Hematopoietic multipotent progenitor cell treated with erythropoietin and hydrocortisone succinate and interleukin-3 and kit ligand, for 6 days (in vitro differentiated cells): Measurements from ENCODE around the gene SAXO2.
A peak's percentile ranks its signal among the peaks of the same experiment; 100 is the strongest.
"Not testable (repeated sequence)": the region's sequence is repeated elsewhere in the genome, so short reads cannot be mapped to it uniquely, and the experiment has no call there.

Experiments used
- DNase-seq: peaks from one replicate; pipeline ENCODE4 v3.0.0-alpha.2; 2015

Gene SAXO2

DNA sequence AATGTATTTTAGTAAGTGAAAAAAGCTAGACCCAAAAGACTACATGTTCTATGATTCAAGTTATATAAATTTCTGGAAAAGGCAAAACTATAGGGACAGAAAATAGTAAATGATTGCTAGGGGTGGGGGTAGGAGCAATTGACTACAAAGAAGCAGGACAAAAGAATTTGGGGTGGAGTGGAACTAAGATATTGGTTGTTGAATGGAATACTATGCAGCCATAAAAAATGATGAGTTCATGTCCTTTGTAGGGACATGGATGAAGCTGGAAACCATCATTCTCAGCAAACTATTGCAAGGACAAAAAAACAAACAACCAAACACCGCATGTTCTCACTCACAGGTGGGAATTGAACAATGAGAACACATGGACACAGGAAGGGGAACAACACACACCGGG is 25.6 kb downstream of the SAXO2 start:
- not testable (repeated sequence) for DNase-seq

DNA sequence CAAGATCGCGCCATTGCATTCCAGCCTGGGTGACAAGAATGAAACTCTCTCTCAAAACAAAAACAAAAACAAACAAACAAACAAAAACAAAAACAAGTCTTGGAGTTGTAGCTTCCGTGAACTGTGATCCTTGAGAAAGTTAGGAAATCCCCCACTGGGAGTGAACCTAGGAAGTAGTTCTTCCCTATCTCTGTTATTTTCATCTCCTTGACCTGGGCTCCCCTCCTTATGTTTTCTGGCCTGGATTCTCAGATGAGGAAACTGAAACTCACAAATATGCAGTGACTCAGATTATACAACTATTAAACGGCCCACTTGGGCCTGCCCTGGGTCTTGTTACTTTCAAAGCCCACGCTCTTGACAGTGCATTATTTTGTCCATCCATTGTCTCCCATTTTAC is 29.7 kb downstream of the SAXO2 start:
- no peak for DNase-seq

DNA sequence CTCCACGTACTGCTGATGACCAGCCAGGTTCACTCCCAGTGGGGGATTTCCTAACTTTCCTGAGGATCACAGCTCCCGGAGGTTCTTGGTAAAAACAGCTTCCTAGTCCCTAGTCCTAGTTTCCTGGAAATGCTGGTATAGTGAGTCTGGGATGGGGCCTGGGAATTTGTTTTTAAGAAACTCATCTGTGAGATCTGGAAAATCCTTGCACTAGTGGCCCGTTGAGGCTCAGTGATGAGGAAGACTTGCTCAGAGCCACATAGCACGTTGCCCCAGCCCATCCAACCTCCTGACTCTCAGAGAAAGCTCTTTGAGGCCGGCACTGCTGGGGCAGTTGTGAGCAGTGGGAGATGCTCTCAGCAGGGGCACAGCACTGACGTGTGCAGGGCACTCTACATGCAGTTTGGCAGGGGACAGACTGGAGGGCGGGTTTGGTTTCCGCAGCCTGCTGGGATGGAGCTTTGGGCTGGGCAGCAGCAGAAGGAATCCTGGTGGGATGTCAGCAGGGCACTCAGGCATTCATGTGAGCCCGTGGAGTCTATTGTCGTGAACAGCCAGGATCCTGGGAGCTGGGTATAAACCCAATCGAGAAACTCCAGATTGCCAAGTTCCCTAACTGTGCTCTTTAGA is 31.6 kb downstream of the SAXO2 start:
- DNase-seq: no peak

DNA sequence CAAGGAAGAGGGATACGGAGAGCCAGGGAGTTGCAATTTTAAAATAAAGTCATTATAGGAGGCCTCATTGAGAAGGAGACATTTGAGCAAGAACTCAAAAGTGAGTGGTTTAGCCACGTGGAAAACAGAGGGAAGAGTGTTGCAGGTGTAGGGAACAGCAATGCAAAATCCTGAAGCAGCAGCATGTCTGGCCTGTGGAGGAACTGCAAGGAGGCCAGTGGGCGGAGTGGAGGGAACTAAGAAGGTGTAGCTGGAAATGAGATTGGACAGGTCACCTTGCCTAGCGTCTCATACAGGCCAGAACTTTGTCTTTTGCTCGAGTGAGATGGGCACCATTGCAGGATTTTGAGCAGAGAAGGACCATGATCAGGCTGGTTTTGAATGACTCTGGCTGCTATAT is 34.9 kb downstream of the SAXO2 start:
- DNase-seq: peak; percentile 20

DNA sequence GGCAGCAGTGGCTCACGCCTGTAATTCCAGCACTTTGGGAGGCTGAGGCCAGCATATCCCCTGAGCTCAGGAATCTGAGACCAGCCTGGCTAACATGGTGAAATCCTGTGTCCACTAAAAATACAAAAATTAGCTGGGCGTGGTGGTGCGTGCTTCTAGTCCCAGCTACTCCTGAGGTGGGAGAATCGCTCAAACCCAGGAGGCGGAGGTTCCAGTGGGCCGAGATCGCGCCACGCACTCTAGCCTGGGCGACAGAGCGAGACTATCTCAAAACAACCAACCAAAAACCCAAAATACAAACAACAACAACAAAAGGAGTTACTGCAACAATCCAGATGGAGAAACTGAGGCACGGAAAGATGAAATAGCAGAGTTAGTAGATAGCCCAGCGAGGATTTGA is 35.4 kb downstream of the SAXO2 start:
- DNase-seq: no peak

DNA sequence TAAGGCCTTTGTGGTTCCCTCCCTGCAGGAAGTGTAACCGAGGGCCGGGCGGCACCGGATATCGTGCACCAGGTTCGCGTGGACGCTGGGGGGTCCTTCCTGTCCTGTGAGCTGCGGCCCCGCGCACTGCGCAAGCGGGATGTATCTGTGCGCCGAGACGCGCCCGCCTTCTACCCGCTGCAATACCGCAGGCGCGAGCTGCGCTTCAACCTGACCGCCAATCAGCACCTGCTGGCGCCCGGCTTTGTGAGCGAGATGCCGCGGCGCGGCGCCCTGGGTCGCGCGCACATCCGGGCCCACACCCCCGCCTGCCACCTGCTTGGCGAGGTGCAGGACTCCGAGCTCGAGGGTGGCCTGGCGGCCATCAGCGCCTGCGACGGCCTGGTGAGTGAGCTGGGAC is 35.9 kb downstream of the SAXO2 start:
- DNase-seq: peak; percentile 42

DNA sequence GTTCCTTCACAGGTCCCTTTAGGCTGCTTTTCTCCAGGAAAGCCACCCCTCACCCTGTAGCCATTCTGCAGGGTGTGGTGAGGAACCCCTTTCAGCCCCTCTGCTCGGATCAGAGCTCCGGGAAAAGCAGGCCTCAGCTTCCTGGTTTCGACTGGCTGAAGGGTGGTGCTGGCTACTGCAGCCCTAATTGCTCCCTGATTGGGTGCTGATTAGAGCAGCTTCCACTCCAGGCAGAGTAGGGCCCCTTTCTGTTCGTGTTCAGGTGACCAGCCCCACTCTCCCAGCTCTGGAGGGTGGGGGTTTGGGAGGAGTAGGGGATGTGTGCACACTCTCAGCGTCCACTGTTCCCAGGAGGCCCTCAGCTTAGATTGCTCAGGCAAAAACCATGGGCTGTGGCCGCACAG is 36.9 kb downstream of the SAXO2 start:
- DNase-seq: not testable (repeated sequence)

DNA sequence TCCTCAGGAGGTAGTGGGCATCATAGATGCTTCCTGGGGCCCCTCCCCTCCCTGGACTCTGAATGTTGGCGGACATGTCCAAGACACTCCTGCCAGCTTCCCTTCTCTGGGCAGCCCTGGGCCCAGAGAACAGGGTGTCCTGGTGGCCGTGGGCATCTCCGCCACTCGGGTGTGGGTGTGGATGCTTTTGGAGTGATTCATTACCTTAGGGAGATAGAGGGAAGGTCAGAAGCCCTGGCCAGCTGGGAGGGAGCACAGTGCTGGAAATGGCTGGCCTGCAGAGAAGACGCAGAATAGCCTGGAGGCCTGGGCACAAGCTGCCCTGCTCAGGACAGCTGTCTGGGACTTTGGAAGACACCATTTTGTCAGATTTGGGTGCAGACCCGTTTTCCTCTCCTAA is 37.7 kb downstream of the SAXO2 start:
- DNase-seq: not testable (repeated sequence)

DNA sequence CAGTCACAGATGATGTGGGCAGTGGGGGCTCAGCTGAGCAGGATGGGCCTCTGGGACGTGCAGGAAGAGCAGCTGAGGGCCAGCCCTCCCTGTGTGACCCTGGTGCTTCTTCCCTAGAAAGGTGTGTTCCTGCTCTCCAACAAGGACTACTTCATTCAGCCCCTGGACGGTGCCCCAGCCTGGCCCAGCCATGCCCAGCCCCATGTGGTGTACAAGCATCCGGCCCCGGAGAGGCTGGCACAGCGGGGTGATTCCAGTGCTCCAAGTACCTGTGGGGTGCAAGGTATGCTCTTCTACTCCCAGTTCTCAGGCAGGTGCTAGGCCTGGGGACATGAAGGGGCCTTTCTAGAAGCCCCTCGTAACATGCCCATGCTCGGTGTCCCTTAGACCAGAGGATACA is 38.3 kb downstream of the SAXO2 start:
- DNase-seq: no peak

DNA sequence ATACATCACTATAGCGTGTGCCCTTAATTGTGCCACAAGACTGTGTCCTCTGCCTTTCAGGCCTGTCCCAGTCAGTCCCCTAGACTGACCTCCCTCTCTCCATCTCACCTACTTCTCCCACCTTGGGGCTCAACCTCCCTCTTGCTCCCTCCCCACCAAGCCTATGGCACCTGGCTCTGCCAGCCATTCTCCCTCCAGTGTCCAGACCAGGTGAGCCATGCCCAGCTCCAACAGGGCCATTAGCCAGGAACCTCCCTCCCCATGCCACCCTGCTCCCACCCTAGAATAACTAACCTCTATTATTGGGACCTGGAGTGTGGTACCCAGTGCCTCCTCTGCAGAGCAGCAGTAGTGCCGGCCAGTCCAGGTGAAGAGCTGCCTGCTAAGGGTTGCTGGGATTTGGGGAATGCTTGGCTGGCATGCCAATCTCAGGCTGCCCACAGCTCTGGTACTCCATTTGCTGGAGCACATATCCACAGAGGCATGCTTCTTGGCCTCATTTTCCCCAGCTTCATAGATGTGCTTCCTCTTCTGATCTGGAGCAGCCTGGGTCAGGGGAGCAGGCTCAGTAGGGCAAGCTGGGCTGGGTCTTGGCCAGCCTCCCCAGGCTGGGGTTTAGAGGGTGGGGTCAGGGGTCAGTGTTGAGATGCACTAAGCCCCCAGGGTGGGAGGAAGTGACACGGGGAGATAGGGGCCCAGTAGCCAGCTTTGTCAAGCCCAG is 38.8 kb downstream of the SAXO2 start:
- no peak for DNase-seq

DNA sequence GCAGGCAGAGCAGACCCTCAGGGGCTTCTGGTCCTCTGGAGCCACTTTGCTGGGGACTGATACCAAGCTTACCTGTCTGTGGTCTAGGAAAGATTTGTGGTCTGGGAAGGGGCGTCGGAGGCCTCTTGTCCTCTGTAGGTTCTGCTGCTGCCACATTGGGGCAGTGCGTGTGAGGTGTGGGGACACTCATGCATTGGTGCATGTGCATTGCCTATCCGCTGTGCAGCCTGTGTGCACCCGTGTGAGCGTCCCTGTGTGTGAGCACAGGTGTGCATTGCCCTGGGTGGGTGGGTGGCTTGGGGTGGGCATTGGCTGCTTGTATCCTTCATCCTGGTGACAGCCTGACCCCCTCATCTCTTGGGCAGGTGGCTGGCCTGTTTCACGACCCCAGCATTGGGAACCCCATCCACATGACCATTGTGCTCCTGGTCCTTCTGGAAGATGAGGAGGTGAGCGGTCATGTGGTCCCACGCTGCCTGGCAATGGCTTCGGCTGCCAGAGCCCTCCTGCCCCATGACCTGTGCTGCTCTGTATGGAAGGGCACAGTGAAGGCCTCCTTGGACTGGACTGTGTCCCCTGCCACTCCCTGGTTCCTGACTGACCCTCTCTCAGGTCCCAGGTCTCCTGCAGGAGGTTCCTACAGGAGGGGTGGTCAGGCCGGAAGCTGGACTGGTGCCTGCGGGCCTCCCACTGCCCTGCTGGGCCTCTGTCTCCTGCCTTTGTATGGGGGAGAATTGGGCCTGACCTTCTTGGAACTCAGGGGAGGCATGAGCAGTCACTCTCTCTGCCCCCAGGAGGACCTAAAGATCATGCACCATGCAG is 41.5 kb downstream of the SAXO2 start:
- no peak for DNase-seq

DNA sequence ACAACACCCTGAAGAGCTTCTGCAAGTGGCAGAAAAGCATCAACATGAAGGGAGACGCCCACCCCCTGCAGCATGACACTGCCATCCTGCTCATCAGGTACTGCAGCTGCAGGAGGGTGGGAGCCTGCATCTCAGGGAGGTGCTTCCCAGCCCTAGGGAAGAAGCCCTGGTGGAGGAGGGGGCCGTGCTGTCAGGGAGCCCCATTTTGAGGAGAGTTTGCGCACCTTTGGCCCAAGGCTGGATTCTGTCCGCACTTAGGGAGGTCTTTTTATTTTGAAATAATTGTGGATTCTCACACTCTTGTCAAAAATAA is 42.1 kb downstream of the SAXO2 start:
- DNase-seq: no peak

DNA sequence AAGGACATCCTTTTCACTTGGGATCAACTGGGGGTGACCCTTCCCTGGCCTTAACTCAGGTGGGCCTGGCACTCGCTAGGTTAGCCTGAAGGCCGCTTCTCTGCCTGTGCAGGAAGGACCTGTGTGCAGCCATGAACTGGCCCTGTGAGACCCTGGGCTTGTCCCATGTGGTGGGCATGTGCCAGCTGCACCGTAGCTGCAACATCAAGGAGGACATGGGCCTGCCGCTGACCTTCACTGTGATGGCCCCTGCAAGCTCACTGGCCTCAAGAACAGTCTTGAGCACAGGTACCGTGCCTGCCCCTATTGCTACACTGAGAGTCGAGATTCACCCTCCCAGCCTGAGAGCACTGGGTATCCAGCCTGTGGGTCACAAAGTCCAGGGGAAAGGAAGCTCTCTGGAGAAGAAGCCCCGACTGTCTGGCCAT is 43.0 kb downstream of the SAXO2 start:
- no peak for DNase-seq

DNA sequence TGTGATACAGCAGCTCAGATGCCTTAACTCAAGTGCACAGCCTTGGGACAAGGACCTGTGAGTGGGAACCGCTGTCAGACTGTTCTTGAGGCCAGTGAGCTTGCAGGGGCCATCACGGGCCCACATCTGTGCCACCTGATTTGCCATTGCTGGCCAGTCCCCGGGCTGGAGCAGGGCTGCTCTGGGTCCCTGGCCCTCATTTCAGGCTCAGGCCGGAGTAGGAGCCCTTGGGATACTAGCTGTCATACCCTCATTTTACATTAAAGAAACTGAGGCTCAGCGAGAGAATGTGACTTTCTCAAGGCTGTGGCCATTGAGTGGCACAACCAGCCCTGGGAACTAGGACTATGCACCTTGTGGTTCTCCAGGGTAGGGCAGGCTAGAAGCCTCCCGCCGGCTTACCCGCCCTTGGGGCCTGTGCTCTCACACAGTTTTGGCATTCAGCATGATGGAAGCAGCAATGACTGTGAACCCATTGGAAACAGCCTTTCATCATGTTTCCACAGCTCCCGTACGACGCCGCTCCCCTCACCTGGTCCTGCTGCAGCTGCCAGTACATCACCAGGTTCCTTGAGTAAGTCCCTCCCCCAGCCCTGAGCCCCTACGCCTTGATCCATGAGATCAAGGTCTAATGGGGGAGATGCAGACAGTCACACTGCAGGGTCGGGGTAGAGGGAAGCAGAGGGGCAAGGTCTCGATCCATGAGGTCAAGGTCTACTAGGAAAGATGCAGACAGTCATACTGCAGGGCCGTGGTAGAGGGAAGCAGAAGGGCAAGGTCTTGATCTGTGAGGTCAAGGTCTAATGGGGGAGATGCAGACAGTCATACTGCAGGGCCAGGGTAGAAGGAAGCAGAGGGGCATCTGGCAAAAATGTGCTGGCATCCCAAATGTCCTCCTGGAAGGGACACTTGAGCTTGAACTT is 44.4 kb downstream of the SAXO2 start:
- peak; percentile 18 for DNase-seq

DNA sequence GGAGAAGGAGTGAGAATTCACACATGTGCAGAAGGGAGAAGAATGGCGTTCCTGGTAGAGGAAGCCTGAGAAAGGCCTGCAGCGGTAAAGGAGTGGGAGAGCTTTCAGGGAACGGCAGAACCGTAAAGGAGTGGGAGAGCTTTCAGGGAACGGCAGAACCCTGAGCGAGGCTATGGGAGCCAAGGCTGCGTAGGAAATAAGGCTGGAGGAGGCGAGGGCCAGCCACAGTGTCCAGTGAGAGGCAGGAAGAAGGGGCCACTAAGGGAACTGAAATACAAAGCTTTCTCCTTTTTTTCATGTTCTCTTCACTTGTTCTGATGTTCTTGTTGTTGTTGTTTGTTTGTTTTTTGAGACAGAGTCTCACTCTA is 45.1 kb downstream of the SAXO2 start:
- DNase-seq: no peak

DNA sequence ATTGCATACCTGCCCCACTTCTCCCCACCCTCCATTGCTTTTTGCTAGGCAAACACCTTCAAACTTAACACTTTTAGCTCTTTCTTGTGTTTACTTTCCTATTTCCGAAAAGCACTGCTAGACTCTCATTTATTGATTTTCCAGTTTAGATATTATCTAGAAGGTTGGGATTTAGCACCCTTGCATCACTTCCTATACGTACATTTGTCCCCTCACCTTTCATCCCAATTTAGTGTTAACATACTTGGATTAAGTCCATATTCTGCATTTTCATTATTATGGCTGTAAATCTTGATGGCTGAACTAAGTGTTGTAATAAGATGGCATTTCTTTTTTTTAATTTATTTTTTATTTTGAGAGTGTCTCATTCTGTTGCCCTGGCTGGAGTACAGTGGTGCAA is 47.2 kb downstream of the SAXO2 start:
- DNase-seq: no peak

DNA sequence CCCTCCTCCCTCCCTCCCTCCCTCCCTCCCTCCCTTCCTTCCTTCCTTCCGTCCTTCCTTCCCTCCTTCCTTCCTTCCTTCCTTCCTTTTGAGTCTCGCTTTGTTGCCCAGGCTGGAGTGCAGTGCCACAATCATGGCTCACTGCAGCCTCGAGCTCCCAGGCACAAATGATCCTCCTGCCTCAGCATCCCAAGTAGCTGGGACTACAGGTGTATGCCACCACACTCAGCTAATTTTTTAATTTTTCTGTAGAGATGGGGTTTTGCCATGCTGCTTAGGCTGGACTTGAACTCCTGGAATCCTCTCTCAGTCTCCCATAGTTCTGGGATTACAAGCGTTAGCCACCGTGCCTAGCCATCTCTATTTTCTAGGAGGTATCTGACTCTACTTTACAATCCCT is 48.7 kb downstream of the SAXO2 start:
- not testable (repeated sequence) for DNase-seq

DNA sequence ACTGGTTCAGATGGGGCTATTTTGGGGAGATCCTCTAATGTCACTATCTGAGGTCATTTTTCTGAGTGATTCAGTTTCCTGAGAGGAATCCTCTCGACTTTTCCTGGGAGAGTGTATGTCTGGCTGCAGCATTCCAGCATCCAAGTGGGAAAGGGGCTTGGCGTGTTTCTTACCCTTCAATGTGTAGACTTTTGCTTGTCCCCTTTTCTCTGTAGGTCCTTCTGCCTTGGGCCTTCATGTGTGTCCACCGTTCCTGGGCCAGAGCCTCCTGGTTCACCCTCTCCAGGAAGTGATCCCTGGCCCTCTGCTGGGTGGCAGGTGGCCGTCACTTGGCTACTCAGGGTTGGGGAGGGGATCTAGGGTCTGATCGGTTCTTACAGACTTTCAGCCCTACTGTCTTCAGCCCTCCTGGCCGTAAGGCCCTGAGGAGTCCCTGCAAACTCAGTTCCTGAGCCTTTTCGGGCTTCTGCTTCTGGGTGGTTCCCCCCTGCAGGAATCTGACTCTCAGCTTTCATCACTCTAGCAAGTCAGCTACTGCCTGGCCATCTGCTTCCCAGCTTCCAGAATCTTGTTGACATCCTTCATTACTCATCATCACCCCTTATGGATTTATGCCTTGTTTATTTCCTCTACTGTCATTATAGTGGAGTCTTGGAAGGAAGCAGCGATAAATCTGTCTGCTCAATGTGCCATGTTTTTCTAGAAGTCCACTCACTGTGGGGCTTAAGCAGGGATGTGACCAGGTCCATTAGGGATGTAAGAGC is 50.1 kb downstream of the SAXO2 start:
- no peak for DNase-seq

DNA sequence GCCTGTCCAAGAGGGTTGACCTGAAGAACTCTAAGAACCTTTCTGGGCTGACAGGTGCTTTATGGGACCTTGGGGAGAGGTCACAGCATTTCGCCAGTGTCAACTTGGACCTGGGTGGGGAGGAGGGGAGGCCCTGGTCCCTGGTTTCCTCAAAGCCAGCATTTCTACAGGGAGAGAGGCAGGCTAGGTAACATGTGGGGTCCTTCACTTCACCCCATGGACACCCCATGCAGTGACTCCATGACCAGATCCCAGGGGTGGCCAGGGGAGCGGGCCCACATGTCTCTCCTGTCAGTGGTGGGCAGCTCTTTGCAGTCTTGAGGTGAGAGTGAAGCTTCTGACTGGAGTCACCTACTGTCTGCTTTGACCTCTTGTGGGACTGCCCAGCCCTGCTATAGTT is 50.8 kb downstream of the SAXO2 start:
- no peak for DNase-seq

DNA sequence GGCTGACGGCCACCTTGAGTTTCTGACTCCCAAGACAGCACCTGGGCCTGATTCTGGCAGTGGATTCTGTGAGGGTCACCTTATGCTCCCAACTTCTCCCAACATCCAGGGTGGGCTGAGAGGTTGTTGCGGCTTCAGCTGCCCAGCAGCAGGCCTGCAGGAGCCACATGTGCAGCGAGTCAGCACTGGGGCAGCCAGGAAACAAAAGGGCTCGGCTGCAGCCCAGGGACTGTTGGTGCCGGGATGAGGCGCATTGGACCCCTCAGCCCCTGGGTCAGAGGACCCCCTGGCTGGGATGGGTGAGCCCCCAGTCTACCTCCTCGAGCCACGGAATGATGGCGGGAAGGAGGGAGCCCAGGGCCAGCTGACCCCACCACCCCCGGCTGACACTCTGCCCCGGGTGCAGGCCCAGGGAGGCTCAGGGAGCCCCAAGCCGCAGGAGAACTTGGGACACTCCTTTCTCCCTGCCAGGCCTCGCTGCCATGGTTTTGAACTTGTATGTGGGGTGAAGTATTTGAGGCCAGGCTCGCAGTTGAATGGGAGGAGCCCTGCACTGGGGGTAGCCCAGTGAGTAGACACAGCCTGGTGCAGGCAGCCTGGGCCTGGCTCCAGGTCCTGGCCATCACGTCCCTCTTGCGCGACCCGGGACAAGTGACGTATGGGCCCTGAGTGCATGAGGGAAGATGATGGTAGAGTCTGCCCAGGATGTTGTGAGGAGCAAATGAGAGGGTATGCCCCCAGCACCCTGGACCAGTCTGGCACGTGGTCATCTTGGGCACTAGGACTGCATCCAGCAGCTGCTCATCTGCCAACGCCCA is 51.5 kb downstream of the SAXO2 start:
- not testable (repeated sequence) for DNase-seq

DNA sequence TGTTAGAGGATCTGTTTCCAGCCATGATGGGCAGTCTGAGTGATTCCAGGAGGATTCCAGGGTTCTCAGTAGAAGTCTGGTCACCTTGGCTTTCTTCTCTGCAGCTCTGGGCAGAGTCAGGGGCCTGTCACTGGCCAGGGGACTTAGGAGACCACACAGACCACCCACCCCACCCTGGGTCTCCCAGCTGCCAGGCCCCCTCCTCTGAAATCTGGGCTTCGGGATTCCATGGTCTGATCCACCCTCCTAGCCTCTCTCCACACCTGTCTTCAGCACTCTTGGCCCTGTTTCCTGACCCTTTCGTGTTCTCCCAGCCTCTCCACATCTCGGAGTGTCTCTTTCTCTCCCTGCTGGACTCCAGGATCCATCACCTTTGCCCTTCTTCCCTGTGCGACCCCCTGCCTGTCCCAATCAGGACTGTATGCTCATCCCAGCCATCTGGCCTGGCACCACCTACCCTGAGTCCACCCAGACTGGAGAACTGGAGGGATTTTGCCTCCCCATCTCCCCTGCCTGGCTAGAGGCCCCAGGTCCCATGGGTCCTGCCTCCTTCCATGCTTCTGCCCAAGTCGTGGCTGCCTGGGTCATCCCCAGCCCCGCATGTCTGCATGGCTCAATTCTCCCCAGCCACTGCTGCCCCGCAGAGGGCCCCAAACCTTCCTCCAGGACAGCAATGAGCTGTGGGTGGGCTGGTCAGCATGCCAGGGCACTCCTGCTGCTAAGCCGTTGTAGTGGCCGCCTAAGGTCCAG is 52.3 kb downstream of the SAXO2 start:
- no peak for DNase-seq
